SK-N-SH (cell line): ENCODE data around the gene PXDN. TPM values are rescaled to one million over a fixed set of nuclear protein-coding genes. Genes with fewer than 3 reads are reported as not detected.

Source experiments
- CTCF ChIA-PET: fragments of 300-600, 350-600 bp; formaldehyde crosslinking; extraction: SDS; loops from one replicate; lab custom pipeline; 2021; lab: Yijun Ruan, JAX
- POLR2A ChIA-PET: fragments of 350-600 bp; sonication (Branson Sonifier 250); formaldehyde crosslinking; extraction: SDS; loops from one replicate; lab custom pipeline; 2020; ENCODE audit warnings: antibody characterized with exemption, inconsistent platforms; lab: Yijun Ruan, JAX
- DNase-seq: peaks from one replicate; pipeline ENCODE4 v3.0.0; 2012
- H2AFZ ChIP-seq: fragments of 200-600 bp; sonication (generic); 2 replicates; pipeline ENCODE4 v1.8.1; 2016; ENCODE audit warnings: antibody characterized with exemption, mild to moderate bottlenecking, low read depth
- H3F3A ChIP-seq: fragments of 200-600 bp; sonication (generic); replicated peaks from 2 replicates; pipeline ENCODE3; 2016; ENCODE audit warnings: antibody characterized with exemption, mild to moderate bottlenecking; ENCODE audit not compliant: insufficient read depth
- H3K27ac ChIP-seq, 2 experiments: fragments of 200-500 bp in 1 of 2; fragments of 200-600 bp in 1 of 2; sonication (Bioruptor generic) in 1 of 2; sonication (generic), shearing (Covaris generic) in 1 of 2; 2 replicates each; pipeline versions ENCODE4 v1.5.1 to v1.6.1; 2014 to 2016; ENCODE audit warnings: low read depth in 2 of 2, inconsistent platforms in 1 of 2, low read length in 1 of 2, mild to moderate bottlenecking in 1 of 2, mixed read lengths in 1 of 2
- H3K27me3 ChIP-seq: fragments of 200-600 bp; sonication (generic), shearing (Covaris generic); 2 replicates; pipeline ENCODE4 v1.6.1; 2016; ENCODE audit warnings: mixed run types; ENCODE audit not compliant: insufficient read depth
- H3K36me3 ChIP-seq, 2 experiments: fragments of 200-500 bp in 1 of 2; fragments of 200-600 bp in 1 of 2; sonication (Bioruptor generic) in 1 of 2; sonication (generic) in 1 of 2; replicated peaks in 1 of 2; 2 replicates each; pipeline versions ENCODE3 to v1.5.1; 2014 to 2016; ENCODE audit warnings: low read length in 1 of 2, mild to moderate bottlenecking in 1 of 2; ENCODE audit not compliant: insufficient read depth in 2 of 2, control insufficient read depth in 1 of 2
- H3K4me1 ChIP-seq, 2 experiments: fragments of 200-500 bp in 1 of 2; fragments of 200-600 bp in 1 of 2; sonication (Bioruptor generic) in 1 of 2; sonication (generic), shearing (Covaris generic) in 1 of 2; 2 replicates each; pipeline versions ENCODE4 v1.5.1 to v1.6.1; 2014 to 2016; ENCODE audit warnings: low read depth in 1 of 2, low read length in 1 of 2, mixed run types in 1 of 2; ENCODE audit not compliant: insufficient read depth in 2 of 2, control insufficient read depth in 1 of 2
- H3K4me2 ChIP-seq: fragments of 200-600 bp; sonication (generic), shearing (Covaris generic); 2 replicates; pipeline ENCODE4 v1.6.1; 2017; ENCODE audit warnings: mixed run types
- H3K4me3 ChIP-seq, 2 experiments: fragments of 200-500 bp in 1 of 2; fragments of 200-600 bp in 1 of 2; sonication (Bioruptor generic) in 1 of 2; sonication (generic), shearing (Covaris generic) in 1 of 2; 2 replicates each; pipeline versions ENCODE4 v1.5.1 to v1.8.1; 2014 to 2016; ENCODE audit warnings: low read depth in 2 of 2, inconsistent platforms in 1 of 2, low read length in 1 of 2, mild to moderate bottlenecking in 1 of 2, mixed read lengths in 1 of 2, moderate library complexity in 1 of 2
- H3K79me2 ChIP-seq: fragments of 200-600 bp; sonication (generic); 2 replicates; pipeline ENCODE4 v1.8.1; 2017; ENCODE audit warnings: mild to moderate bottlenecking; ENCODE audit not compliant: insufficient read depth
- H3K9ac ChIP-seq: fragments of 200-600 bp; sonication (generic); 2 replicates; pipeline ENCODE4 v1.6.1; 2017; ENCODE audit warnings: mixed run types
- H3K9me2 ChIP-seq: fragments of 200-600 bp; sonication (generic); 2 replicates; pipeline ENCODE4 v1.6.1; 2017; ENCODE audit warnings: mixed run types
- H3K9me3 ChIP-seq: fragments of 200-600 bp; sonication (generic); 2 replicates; pipeline ENCODE4 v1.6.1; 2017; ENCODE audit warnings: mixed run types, mild to moderate bottlenecking, moderate library complexity
- H4K20me1 ChIP-seq: fragments of 200-600 bp; sonication (generic); 2 replicates; pipeline ENCODE4 v1.6.1; 2017; ENCODE audit warnings: mild to moderate bottlenecking, mixed run types; ENCODE audit not compliant: insufficient read depth
- EP300 ChIP-seq, 2 experiments: IDR thresholded peaks; 2 replicates each; pipeline versions ENCODE4 v1.4.0 to v1.6.1; 2012; ENCODE audit warnings: borderline replicate concordance in 1 of 2, low read depth in 1 of 2, low read length in 1 of 2
- MAX ChIP-seq: IDR thresholded peaks from 2 replicates; pipeline ENCODE4 v1.4.0; 2012; ENCODE audit warnings: low read depth
- NFIC ChIP-seq: IDR thresholded peaks from 2 replicates; pipeline ENCODE4 v1.4.0; 2012; ENCODE audit warnings: borderline replicate concordance
- PBX3 ChIP-seq: IDR thresholded peaks from 2 replicates; pipeline ENCODE4; 2012
- RCOR1 ChIP-seq: fragments of 150-350 bp; IDR thresholded peaks from 2 replicates; pipeline ENCODE4 v1.6.1; 2017; ENCODE audit warnings: antibody characterized with exemption, low read length
- REST ChIP-seq: IDR thresholded peaks from 2 replicates; pipeline ENCODE4 v1.6.1; 2012; ENCODE audit warnings: mild to moderate bottlenecking, low read depth, low read length, moderate library complexity
- RXRA ChIP-seq: IDR thresholded peaks from 2 replicates; pipeline ENCODE4 v1.4.0; 2012; ENCODE audit warnings: low read depth, mild to moderate bottlenecking, borderline replicate concordance
- SIN3A ChIP-seq: IDR thresholded peaks from 2 replicates; pipeline ENCODE4 v1.6.1; 2012; ENCODE audit warnings: low read depth, mild to moderate bottlenecking, low read length, moderate library complexity, borderline replicate concordance
- TCF12 ChIP-seq: IDR thresholded peaks from 2 replicates; pipeline ENCODE4 v1.4.0; 2012
- TEAD4 ChIP-seq: IDR thresholded peaks from 2 replicates; pipeline ENCODE4 v1.4.0; 2012; ENCODE audit warnings: mild to moderate bottlenecking, borderline replicate concordance; ENCODE audit not compliant: insufficient read depth
- USF1 ChIP-seq: IDR thresholded peaks from 2 replicates; pipeline ENCODE4 v1.4.0; 2012; ENCODE audit warnings: low read depth, borderline replicate concordance
- WGBS: methylation state at CpG from one replicate; pipeline ENCODE4 v1.1.6; 2017; ENCODE audit warnings: low lambda C conversion rate; 5-methylcytosine and 5-hydroxymethylcytosine counted together
- polyA plus RNA-seq, 3 experiments: library from polyadenylated mRNA; depleted of rRNA; stranded (reverse); fragments of >200 nt; gene quantifications; 2 replicates each; pipeline ENCODE4 v1.2.3, GENCODE V29; 2012

Gene PXDN
- polyA plus RNA-seq, 1 of the 3 experiments (the other 2 are of a cell fraction): 146 TPM

- POLR2A ChIA-PET: no interaction called here
- Histone ChIP-seq H3K9me2 (no peaks in the 10 kb centered on the region), H2AFZ (no peak overlapping the region), H3K4me2 (no peak overlapping the region), H3K27me3 (no peaks in the 10 kb centered on the region), H3K4me1 (peaks cover 0 to 24% of the 10 kb centered on the region in 2 experiments; a peak in 2 of 4 replicates), H3K4me3 (no peak overlapping the region), H3K36me3 (peaks cover 34 to 64% of the 10 kb centered on the region in 2 experiments), H3K9me3 (no peaks in the 10 kb centered on the region), H3K9ac (no peak overlapping the region), H3F3A (peaks cover 24% of the 10 kb centered on the region), H4K20me1 (0 out of 2 replicates have a peak, but pooled peaks cover 2% of the 10 kb centered on the region), H3K79me2 (peaks cover 23% of the 10 kb centered on the region), H3K27ac (no peak overlapping the region)
- CTCF ChIA-PET: no interaction called here
- no peak for TF ChIP-seq REST
- WGBS: 85% methylated on average over 16 of the region's 16 CpGs
- DNase-seq: no peak
Measured at GRCh38 chr2:1651121-1652033, 92.9 kb downstream of the PXDN start.

GRCh38 chr2:1650085-1650872, 94.0 kb downstream of the PXDN start:
- no peak for DNase-seq
- H3K4me2 ChIP-seq: no peak overlapping the region
- CTCF ChIA-PET: no interaction called here
- H3K4me3 ChIP-seq: no peak overlapping the region
- H3K9me3 ChIP-seq: no peaks in the 10 kb centered on the region
- peaks cover 21% of the 10 kb centered on the region for H3K79me2 ChIP-seq
- peaks cover 16% of the 10 kb centered on the region for H3F3A ChIP-seq
- H4K20me1 ChIP-seq: 0 out of 2 replicates have a peak, but pooled peaks cover 3% of the 10 kb centered on the region
- H3K9ac ChIP-seq: no peak overlapping the region
- POLR2A ChIA-PET: no interaction called here
- H3K9me2 ChIP-seq: no peaks in the 10 kb centered on the region
- peaks cover 0 to 24% of the 10 kb centered on the region in 2 experiments; a peak in 2 of 4 replicates for H3K4me1 ChIP-seq
- 87% methylated on average over 19 of the region's 19 CpGs for WGBS
- peaks cover 41 to 75% of the 10 kb centered on the region in 2 experiments for H3K36me3 ChIP-seq
- no peak overlapping the region for H2AFZ ChIP-seq
- H3K27ac ChIP-seq: no peak overlapping the region
- H3K27me3 ChIP-seq: no peaks in the 10 kb centered on the region
- TF ChIP-seq REST (no peak), TEAD4 (no peak), TCF12 (no peak), PBX3 (no peak), SIN3A (no peak), RCOR1 (no peak), USF1 (no peak), NFIC (no peak), EP300 (IDR thresholded peaks at IDR 0.05; ENCODE audit: borderline replicate concordance in 1 of 2, low read depth in 1 of 2, low read length in 1 of 2) (no peak), MAX (no peak), RXRA (no peak)
